K562 (cell line): Measurements from ENCODE around the gene ZSCAN29. TPM values are rescaled to one million over a fixed set of nuclear protein-coding genes. Genes with fewer than 3 reads are reported as not detected.

ENCODE experiments used
- ATF1 ChIP-seq, 2 experiments: fragments of 450-650 bp in 1 of 2; IDR thresholded peaks; 2 replicates each; pipeline ENCODE4 v1.6.1; 2016; ENCODE audit warnings: missing compliant biosample characterization in 1 of 2, missing genetic modification characterization in 1 of 2
- DPF2 ChIP-seq: fragments of 450-650 bp; IDR thresholded peaks from 2 replicates; pipeline ENCODE4 v1.6.1; 2016
- E2F6 ChIP-seq, 2 experiments: IDR thresholded peaks; 2 replicates each; pipeline ENCODE4 v1.6.1; 2011; ENCODE audit warnings: borderline replicate concordance in 1 of 2, control low read depth in 1 of 2, low read depth in 1 of 2, low read length in 1 of 2, mild to moderate bottlenecking in 1 of 2, mixed read lengths in 1 of 2, moderate library complexity in 1 of 2; ENCODE audit not compliant: insufficient read depth in 1 of 2, insufficient read length in 1 of 2, poor library complexity in 1 of 2, severe bottlenecking in 1 of 2; ENCODE audit errors: extremely low read depth in 1 of 2
- FUS ChIP-seq: fragments of 200-400 bp; formaldehyde crosslinking; optimal IDR thresholded peaks from 2 replicates; pipeline ENCODE3; 2017; ENCODE audit warnings: low read depth, low read length
- GATAD2B ChIP-seq: fragments of 450-650 bp; IDR thresholded peaks from 2 replicates; pipeline ENCODE4 v1.6.1; 2017; ENCODE audit warnings: mild to moderate bottlenecking, borderline replicate concordance
- MLX ChIP-seq, 2 experiments: fragments of 450-650 bp in 1 of 2; sonication (generic) in 1 of 2; formaldehyde crosslinking; conservative IDR thresholded peaks; 2 replicates each; pipeline versions ENCODE4 v1.4.0 to v1.8.1; 2020 to 2022; ENCODE audit warnings: mild to moderate bottlenecking in 1 of 2, missing genetic modification reagents in 1 of 2
- PTRF ChIP-seq: fragments of 450-650 bp; IDR thresholded peaks from 2 replicates; pipeline ENCODE4 v1.6.1; 2016; ENCODE audit warnings: mild to moderate bottlenecking, missing genetic modification characterization, missing compliant biosample characterization
- RAD51 ChIP-seq: fragments of 450-650 bp; IDR thresholded peaks from 2 replicates; pipeline ENCODE4 v1.7.1; 2016; ENCODE audit warnings: low read depth, mild to moderate bottlenecking, borderline replicate concordance
- RREB1 ChIP-seq: fragments of 250-450 bp; sonication (Bioruptor Pico); IDR thresholded peaks from 2 replicates; pipeline ENCODE4 v1.4.0; 2020
- USF2 ChIP-seq: sonication (generic); formaldehyde crosslinking; IDR thresholded peaks from 2 replicates; pipeline ENCODE4 v1.5.0; 2020; ENCODE audit warnings: missing genetic modification reagents
- XRCC3 ChIP-seq: fragments of 450-650 bp; IDR thresholded peaks from 2 replicates; pipeline ENCODE4 v1.6.1; 2017; ENCODE audit warnings: mild to moderate bottlenecking, moderate library complexity
- ZBTB9 ChIP-seq: fragments of 450-650 bp; formaldehyde crosslinking; IDR thresholded peaks from 2 replicates; pipeline ENCODE4 v1.4.0; 2020; ENCODE audit warnings: mild to moderate bottlenecking, moderate library complexity
- ZFP91 ChIP-seq: sonication (generic); formaldehyde crosslinking; IDR thresholded peaks from 2 replicates; pipeline ENCODE4 v1.8.0; 2022; ENCODE audit warnings: mild to moderate bottlenecking, missing genetic modification reagents
- ZNF263 ChIP-seq: sonication (generic); formaldehyde crosslinking; IDR thresholded peaks from 2 replicates; pipeline ENCODE4 v1.8.0; 2022; ENCODE audit warnings: mild to moderate bottlenecking, missing genetic modification reagents, borderline replicate concordance
- ZNF324 ChIP-seq: fragments of 250-450 bp; sonication (Bioruptor Pico); IDR thresholded peaks from 2 replicates; pipeline ENCODE4 v1.4.0; 2020; ENCODE audit warnings: mild to moderate bottlenecking
- ZSCAN29 ChIP-seq: fragments of 450-650 bp; IDR thresholded peaks from 2 replicates; pipeline ENCODE4 v1.6.1; 2017
- polyA plus RNA-seq, 8 experiments: library from polyadenylated mRNA; depleted of rRNA in 4 of 8; stranded (reverse) in 5 of 8; unstranded in 3 of 8; fragments of >200 nt; fragmentation: Nextera tagmentation in 2 of 8; fragmentation: Illumina TruSeq in 1 of 8; extraction: Ambion mirVana in 2 of 8; extraction: Trizol in 1 of 8; gene quantifications; 2 replicates each; pipeline versions ENCODE4 v1.2.1 to v1.2.3, GENCODE V29; 2011 to 2014; ENCODE audit warnings: inconsistent platforms in 1 of 8, missing spikeins in 1 of 8
- total RNA-seq, 7 experiments: library from RNA; depleted of rRNA in 6 of 7; stranded (reverse); fragments of >200 nt in 6 of 7; fragmentation: Illumina TruSeq in 2 of 7; extraction: Trizol in 2 of 7; gene quantifications; 2 replicates each; pipeline versions ENCODE4 v1.2.1 to v1.2.3, GENCODE V29; 2011 to 2021; ENCODE audit warnings: low replicate concordance in 1 of 7

The ZSCAN29 gene
- total and polyA plus RNA-seq, 9 of the 15 experiments (the other 6 are each of a cell fraction or from before 2014, with no cell fraction given) = 2.5 to 28.6 (median 19.7) TPM

GRCh38 chr15:43410572-43411214 is 39.9 kb upstream of the ZSCAN29 start (continued):
- peak; percentile 81 for TF ChIP-seq DPF2
- no peak for TF ChIP-seq ZSCAN29
- peak in 1 of 2 experiments; percentile 24 for TF ChIP-seq E2F6 (IDR thresholded peaks at IDR 0.05; ENCODE audit: borderline replicate concordance in 1 of 2, extremely low read depth in 1 of 2, insufficient read depth in 1 of 2, insufficient read length in 1 of 2, low read depth in 1 of 2, low read length in 1 of 2, poor library complexity in 1 of 2, severe bottlenecking in 1 of 2)
- no peak for TF ChIP-seq USF2 (CRISPR knock-in tag)
- TF ChIP-seq GATAD2B = 0 out of 2 replicates have a peak, but pooled peaks have one; percentile 28
- no peak for TF ChIP-seq ZFP91 (CRISPR knock-in tag)
- TF ChIP-seq ZNF324 (CRISPR knock-in tag) = no peak
- no peak for TF ChIP-seq ZNF263 (CRISPR knock-in tag)
- TF ChIP-seq RAD51 = no peak
- TF ChIP-seq PTRF = no peak
- no peak for TF ChIP-seq MLX (CRISPR knock-in tag; conservative IDR thresholded peaks at IDR 0.05)
- TF ChIP-seq RREB1 (CRISPR knock-in tag) = no peak
- TF ChIP-seq ZBTB9 (CRISPR knock-in tag) = no peak
- no peak for TF ChIP-seq FUS
- TF ChIP-seq ATF1 (CRISPR knock-in tag; IDR thresholded peaks at IDR 0.05) = no peak
- TF ChIP-seq ATF1 (tag; IDR thresholded peaks at IDR 0.05) = no peak
- TF ChIP-seq XRCC3 = no peak
